HG03571 (cell line): Measurements from ENCODE around the gene DOCK11.

Experiments used
- ATAC-seq: cut with Tn5 transposase; IDR thresholded peaks from one replicate; pipeline ENCODE4 v1.9.1; 2021; ENCODE audit not compliant: unreplicated experiment

DOCK11 gene

GRCh38 chrX:118499295-118499694 lies 3.7 kb downstream of the DOCK11 start:
- ATAC-seq = no peak

DNA sequence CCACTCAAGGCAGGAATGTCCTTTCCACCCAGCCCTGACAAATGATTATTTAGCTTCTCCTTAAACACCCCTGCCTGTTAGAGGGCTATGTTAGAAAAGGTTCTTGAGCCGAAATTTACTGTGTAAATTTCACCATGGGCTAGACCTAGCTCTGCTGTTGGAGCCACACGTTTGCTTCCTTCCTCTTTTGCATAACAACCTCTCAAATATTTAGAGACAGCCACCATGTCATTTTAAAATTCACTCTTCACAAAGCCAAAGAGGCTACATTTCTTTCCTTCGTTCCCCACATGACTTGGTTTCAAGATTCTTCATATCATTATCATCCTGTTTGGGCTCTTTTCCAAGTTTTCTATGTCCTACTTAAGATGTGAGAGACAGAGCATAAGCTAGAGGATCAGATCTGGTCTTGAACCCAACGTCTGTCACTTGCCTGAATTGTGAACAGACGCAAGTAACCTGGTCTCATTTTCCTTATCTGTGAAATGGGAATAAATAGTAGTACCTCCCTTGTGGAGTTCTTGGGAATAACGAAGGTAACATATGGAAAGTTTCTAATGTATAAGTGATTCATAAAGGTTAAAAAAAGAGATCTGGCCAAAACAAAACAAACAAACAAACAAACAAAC lies 6.7 kb downstream of the DOCK11 start:
- ATAC-seq = no peak

DNA sequence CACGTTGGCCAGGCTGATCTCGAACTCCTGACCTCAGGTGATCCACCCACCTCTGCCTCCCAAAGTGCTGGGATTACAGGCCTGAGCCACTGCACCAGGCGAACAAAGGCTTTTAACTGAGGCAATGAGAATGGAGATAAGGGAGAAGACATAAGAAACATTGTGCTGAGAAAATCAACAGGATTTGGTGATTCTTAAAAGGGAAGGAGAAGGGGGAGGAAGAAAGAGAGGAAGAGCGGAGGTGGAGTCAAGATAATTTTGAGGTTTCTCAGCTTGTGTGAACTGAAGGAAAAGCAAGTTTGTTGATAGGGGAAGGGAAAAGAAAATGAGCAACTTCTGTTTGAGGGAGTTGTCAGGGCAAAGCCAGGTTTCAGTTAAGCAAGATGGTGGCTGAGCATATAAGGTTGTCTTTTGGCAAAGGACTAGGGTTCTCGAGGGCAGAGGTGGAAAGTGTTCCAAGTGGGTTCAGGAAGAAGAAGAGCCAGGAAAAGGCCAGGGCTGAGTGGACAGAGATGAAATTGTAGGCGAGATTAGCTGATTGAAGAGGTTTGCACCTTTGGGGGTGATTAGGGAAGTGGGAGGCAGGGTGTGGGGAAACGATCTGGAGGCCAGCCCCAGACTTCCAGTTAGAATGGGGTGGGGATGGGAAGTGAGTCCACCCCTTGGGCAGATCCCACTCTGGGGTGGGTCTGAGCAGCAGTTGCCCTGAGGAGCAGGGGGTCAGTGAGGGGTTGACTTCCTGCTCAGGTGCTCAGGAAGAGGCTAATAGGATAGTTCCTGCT lies 7.8 kb downstream of the DOCK11 start:
- no peak for ATAC-seq

DNA sequence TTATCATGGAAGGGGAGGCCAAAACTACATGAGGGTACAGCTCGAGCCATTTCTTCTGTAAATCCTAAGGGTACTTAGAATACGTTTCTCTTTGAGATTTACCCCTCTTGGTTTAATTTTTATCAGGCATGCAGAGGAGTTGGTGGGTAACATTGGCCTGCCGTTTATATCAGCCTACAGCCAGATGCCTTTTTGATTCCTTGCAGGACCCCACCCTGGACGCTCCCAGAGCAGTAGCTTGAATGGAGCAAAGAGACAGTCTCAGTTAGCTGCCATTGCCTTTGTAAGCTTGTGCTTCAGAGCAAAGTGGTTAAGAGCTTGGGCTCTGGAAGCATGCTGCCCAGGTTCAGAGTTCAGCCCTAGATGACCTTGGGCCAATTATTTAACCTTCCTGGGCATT lies 9.0 kb downstream of the DOCK11 start:
- ATAC-seq = no peak

DNA sequence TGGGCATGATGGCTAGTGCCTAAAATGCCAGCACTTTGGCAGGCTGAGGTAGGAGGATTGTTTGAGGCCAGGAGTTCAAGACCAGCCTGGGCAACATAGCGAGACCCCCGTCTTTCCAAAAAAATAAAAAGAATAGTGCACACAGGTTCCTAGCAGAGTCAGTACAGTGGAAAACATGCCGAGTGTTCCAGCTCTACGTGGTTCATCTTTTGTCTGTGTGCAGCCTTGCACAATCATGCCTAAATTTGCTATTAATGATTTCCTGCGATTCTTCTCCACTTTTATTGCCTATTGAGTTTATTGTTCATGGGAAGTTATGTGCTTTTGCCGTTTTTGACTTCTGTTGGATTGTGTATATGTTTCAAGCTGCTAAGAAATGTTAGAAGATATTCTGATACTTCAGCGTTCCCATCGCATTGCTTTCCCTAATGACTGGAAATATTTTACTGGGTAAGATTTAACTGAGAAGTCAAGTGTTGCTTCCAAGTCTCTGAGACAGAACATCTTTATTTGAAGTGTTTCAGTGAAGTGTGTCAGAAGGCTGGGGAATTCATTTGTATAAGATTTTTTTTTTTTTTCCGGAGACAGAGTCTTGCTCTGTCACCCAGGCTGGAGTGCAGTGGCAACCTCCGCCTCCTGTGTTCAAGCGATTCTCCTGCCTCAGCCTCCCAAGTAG lies 11.3 kb downstream of the DOCK11 start:
- ATAC-seq = no peak

- ATAC-seq = no peak
These were observed 12.2 kb downstream of the DOCK11 start for GRCh38 chrX:118507766-118508165.

DNA sequence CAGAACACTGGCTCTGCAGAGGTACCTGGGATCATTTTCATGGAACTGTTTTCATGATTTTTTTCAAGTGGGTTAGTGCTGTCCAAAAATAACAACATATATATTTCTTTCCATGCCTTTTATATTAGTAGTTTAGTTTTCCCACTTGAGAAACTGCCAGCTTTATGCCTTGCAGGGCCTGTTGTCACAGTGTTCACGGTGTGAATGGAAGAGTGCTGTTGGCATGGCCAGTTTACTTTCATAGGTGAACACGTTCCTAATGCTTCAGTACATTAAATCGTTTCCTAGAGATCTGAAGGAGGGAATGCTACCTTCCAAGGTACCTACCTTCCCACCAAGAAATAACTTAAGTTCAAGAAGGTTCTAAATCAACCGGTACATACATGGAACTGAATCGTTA lies 12.6 kb downstream of the DOCK11 start:
- no peak for ATAC-seq

- no peak for ATAC-seq
These were observed 13.0 kb downstream of the DOCK11 start for GRCh38 chrX:118508635-118509034.

GRCh38 chrX:118510111-118510510 lies 14.5 kb downstream of the DOCK11 start:
- no peak for ATAC-seq

- no peak for ATAC-seq
These were observed 17.7 kb downstream of the DOCK11 start for GRCh38 chrX:118513120-118513898.

- ATAC-seq = no peak
These were observed 24.0 kb downstream of the DOCK11 start for GRCh38 chrX:118519411-118520215.

GRCh38 chrX:118520216-118521206 lies 24.9 kb downstream of the DOCK11 start:
- no peak for ATAC-seq

GRCh38 chrX:118521435-118521834 lies 25.8 kb downstream of the DOCK11 start:
- no peak for ATAC-seq

DNA sequence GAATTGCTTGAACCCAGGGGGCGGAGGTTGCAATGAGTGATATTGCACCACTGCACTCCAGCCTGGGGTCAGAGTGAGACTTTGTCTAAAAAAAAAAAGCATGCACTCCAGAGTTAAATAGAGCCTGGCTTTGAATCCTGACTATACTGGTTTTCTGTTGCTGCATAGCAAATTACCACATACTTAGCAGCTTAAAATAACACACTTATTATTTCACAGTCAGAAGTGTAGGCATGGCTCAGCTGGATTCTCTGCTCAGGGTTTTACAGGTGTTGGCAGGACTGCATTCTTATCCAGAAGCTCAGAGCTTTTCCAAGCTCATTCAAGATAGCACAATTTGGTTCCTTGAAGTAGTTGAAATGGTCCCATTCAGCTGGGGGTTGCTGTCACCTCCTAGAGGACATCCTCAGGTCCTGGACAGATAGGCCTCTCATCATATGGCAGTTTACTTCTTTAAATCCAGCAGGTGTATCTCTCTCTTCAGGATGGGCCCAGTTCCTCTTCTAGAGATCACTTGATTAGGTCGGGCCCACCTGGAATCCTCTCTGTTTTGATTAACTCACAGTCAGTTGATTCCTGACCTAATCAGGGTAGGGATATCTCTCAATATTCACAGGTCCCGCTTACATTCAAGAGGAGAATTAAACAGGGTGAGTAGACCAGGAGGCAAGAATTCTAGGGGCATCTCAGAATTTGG lies 26.8 kb downstream of the DOCK11 start:
- ATAC-seq = no peak

DNA sequence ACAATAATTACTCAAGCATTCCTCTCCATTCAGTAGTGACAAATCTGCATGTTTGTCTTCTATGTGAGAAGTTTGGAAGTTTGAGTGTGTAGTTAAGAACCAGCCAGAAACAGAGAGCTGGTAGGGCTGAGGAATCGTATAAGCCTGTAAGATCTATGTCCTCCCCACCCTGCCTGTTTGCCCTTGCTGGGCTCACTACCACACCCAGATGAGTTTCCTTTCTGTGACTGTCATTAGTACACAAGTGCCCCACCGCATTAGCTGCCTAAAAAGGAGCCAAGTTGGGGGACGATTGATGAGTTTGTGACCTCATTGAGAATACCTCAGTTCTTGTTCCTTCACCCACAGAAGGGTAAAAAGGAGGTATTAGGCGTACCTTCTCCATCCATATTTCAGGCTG lies 28.3 kb downstream of the DOCK11 start:
- no peak for ATAC-seq

- no peak for ATAC-seq
These were observed 28.7 kb downstream of the DOCK11 start for GRCh38 chrX:118524344-118524743.

- no peak for ATAC-seq
These were observed 29.6 kb downstream of the DOCK11 start for GRCh38 chrX:118525174-118525730.

GRCh38 chrX:118526149-118526548 lies 30.5 kb downstream of the DOCK11 start:
- ATAC-seq = no peak
